GM12865 (cell line): ENCODE results near the gene CD93.

Experiments used
- DNase-seq: peaks from one replicate; pipeline ENCODE4 v3.0.0; 2010; ENCODE audit warnings: low read depth
- H3K4me3 ChIP-seq: 2 replicates; pipeline ENCODE4 v1.5.1; 2011; ENCODE audit warnings: mild to moderate bottlenecking, low read depth, low read length, control low read depth
- TF ChIP-seq, protein P1 (sequence below): IDR thresholded peaks from 2 replicates; pipeline ENCODE4 v1.5.1; 2011; ENCODE audit warnings: low read length, control low read depth, low read depth, inconsistent platforms; ENCODE audit not compliant: insufficient read depth; ENCODE audit errors: missing control alignments

Gene CD93

DNA sequence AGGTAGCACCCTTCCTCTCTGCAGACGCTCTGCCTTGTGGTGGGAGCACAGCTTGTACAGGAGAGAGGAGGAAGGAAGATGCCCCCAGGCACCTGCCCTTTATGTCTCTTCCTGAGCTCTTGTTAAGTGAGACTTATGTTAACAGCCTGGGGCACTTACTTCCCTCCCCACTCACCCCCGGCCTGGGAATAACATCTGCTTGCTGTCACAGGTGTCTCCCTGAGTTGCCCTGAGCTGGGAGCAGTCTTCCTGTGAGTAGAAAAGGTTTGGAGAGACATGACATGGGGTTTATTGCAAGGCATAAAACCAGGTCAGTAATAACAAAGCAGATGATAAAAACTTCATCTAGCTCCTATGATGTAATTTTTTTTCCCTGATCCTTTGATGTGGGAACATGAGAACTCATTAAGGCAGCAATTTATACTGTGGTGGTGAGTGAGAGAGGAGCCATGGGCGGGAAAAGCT, 49.1 kb downstream of the CD93 start:
- TF ChIP-seq, protein P1, sequence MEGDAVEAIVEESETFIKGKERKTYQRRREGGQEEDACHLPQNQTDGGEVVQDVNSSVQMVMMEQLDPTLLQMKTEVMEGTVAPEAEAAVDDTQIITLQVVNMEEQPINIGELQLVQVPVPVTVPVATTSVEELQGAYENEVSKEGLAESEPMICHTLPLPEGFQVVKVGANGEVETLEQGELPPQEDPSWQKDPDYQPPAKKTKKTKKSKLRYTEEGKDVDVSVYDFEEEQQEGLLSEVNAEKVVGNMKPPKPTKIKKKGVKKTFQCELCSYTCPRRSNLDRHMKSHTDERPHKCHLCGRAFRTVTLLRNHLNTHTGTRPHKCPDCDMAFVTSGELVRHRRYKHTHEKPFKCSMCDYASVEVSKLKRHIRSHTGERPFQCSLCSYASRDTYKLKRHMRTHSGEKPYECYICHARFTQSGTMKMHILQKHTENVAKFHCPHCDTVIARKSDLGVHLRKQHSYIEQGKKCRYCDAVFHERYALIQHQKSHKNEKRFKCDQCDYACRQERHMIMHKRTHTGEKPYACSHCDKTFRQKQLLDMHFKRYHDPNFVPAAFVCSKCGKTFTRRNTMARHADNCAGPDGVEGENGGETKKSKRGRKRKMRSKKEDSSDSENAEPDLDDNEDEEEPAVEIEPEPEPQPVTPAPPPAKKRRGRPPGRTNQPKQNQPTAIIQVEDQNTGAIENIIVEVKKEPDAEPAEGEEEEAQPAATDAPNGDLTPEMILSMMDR = no peak
- no peak for DNase-seq
- H3K4me3 ChIP-seq = no peak overlapping the region

DNA sequence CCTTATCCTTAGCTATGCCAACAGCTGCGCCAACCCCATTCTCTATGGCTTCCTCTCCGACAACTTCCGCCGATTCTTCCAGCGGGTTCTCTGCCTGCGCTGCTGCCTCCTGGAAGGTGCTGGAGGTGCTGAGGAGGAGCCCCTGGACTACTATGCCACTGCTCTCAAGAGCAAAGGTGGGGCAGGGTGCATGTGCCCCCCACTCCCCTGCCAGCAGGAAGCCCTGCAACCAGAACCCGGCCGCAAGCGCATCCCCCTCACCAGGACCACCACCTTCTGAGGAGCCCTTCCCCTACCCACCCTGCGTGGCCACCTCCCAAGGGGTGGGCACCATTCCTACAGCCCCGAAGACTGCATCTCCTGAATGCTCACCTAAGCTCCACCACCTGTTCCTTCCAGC, 49.8 kb downstream of the CD93 start:
- TF ChIP-seq, protein P1 = no peak
- no peak overlapping the region for H3K4me3 ChIP-seq
- DNase-seq = no peak

GRCh38 chr20:23035731-23036130, 50.4 kb downstream of the CD93 start:
- no peak overlapping the region for H3K4me3 ChIP-seq
- TF ChIP-seq, protein P1 = no peak
- DNase-seq = no peak

DNA sequence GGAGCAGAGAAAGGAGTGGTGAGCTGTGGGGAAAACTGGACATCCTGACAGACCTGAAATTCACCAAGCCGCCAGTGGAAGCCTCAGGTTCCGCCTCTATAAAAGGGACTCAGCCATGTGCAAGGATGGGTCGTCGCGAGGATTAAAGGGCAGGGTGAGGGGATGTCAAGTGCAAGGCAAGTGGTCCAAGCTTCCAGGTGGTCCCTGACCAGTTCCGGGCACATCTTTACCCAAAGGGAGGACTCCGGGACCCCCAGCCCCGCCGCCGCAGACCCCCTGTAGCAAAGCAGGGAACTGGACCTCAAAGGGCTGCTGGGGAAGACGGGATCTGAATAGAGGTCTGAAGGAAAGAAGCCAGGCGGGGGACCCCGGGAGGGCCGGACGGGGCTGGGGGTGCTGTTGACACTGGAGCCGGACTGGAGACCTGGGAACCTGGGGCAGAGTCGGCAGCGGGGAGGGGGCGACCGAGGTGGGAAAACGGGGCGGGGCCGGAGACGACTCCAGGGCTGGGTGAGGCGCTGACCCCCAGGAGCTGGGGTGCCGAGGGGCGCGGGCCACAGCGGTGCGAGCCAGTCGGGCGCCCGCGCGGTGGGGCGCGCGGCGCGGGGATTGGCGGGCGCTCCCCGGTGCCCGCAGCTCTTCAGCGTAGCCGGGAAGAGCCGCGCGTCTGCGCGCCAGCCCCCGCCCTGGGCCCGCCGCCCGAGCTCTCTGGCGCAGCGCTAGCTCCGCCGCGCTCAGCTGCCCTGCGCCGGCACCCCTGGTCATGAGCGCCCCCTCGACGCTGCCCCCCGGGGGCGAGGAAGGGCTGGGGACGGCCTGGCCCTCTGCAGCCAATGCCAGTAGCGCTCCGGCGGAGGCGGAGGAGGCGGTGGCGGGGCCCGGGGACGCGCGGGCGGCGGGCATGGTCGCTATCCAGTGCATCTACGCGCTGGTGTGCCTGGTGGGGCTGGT, 51.1 kb downstream of the CD93 start, which contains the start of gene SSTR4:
SSTR4 (plus strand) TSS at position 592 of the 951 bp plus-strand sequence; CDS start at position 764, 172 bp downstream.
- H3K4me3 ChIP-seq = no peak within 1 kb of the TSS
- DNase-seq = no peak
- TF ChIP-seq, protein P1 = no peak

GRCh38 chr20:23033918-23034317, 52.2 kb downstream of the CD93 start:
- TF ChIP-seq, protein P1 = no peak
- no peak for DNase-seq
- H3K4me3 ChIP-seq = no peak overlapping the region

DNA sequence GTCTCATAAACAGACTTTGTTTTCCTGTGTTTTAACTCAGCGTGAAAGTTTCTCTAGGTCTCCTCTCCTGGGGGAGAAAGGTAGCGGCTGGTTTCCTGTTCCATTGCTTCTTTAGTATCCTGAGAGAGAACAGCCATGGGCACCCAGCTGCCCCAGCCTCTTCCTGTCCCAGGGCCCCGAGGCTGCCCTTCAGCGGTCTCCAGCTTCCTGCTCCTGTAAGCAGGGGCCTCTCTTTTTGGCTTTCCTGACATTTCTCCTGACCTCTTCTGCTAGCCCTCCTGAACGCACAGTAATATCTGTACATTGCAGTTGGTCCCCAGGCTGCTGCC, 53.4 kb downstream of the CD93 start:
- TF ChIP-seq, protein P1 = no peak

More for the DNA sequence above, 53.4 kb downstream of the CD93 start:
- no peak overlapping the region for H3K4me3 ChIP-seq
- DNase-seq = no peak
